Endometrial microvascular endothelial cells (primary cell): ENCODE results near the gene ENO2. TPM values are rescaled to one million over a fixed set of nuclear protein-coding genes. Genes with fewer than 3 reads are reported as not detected.

Experiments used
- in situ Hi-C: cut with HindIII; loops from 2 replicates; pipeline ENCODE4 v1.10.0; 2017; ENCODE audit warnings: low sequenced_read_pairs, low pct_unique_long_range_greater_than_20kb; ENCODE audit errors: inconsistent ontology term
- total RNA-seq: library from RNA; depleted of rRNA; stranded (reverse); fragments of >200 nt; gene quantifications from one replicate; pipeline ENCODE4 v1.2.3, GENCODE V29; 2015; ENCODE audit errors: inconsistent ontology term

Gene ENO2
- total RNA-seq, 1 donor from 2014 or later = 9.8 TPM

DNA sequence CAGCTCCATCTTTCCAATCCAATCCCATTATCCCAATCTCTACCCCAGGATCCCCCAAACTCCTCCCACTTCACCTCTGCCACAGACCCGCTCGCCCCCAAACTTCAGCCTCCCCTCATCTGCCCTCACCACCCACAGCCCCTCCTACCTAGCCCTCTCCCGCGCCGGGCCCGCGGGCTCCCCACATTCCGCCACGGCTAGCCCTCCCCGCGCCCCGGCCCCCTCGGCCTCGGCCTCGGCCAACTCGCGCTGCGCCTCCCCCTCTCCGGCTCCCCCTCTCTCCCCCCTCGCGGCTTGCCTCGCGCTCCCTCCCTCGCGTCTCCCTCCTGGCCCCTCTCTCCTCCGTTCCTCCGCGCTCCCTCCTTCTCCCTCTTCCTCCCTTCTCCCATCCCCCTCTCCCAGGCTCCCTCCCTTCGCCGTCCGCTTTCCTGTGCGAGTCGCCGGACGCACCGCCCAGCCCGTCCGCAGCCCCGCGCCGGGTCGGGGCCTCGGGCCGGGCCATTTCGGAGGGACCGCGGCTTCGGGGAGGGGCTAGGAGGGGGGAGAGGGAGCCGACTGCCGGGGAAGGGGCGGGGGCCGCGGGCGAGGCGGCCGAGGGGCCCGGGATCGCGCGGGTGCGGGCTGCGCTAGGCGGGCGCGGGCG, 13.1 kb downstream of the ENO2 start, which contains the start of gene ATN1:
ATN1 (plus strand) TSS at position 581 of the 643 bp plus-strand sequence. CDS start 6,043 bp downstream, outside the sequence.
- in situ Hi-C loops = no loop called here

DNA sequence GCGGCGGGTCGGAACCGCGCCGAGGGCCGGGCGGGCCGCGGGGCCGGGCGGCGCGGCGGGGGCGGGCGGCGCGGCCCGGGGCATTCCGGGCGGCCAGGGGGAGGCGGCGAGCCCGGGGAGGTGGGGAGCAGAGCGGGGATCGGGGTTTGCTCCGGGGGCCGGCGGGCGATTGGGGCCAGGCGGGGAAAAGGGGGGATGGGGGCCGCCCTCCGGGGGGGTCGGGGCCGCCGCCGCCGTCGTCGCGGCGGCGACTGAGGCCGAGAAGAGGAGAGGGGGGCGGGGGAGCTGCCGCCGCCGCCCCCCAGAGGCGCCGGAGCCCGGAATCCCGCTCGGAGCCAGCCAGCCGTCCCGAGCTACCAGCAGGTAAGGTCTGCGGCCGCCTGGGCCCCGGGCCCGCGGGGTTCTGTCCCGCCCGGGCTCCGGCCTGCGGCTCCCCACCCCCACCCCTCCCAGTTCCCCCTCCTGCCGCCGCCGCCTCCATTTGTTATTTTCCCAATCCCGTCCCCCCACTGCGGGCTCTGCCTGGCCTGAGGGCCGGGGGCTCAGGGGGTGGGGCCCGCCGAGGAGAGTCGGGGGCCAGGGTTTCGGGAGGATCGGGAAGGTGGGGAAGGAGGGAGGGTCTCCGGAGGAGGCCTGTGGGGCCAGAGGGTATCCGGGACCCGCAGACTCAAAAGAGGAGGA, 13.8 kb downstream of the ENO2 start:
- in situ Hi-C loops = no loop called here

DNA sequence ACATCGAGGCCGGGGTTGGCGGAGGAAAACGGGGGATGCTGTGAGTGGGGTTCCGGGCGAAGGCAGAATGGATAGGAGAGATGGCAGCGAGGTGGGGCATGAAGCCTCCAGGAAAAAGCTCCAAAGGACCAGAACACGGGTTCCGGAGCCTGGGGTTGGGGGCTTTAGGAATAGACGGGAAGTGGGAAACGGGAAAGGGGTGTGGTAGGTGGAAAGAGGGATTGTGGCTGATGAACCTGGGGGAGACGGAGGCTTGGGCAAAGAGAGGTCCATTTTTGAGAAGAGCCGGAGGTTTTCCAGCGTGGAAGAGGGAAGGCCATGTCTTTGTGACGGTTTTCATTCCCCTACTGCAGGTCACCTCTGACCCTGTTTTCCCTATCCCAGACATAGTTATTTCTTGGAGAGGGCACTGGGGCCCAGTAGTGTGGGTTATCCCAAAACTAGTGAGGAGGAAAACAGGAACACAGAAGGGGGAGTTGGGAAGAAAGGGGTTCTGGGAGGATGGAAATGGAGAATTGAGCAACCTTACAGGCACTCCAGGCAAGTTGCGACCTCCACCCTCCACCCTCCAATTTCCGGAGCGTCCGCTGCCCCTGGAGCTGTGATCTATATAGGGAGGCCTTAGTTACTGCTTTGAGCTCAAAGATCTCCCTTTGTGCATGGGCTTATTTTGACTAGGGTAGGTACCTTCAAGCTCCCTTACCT, 14.5 kb downstream of the ENO2 start:
- in situ Hi-C loops = no loop called here

DNA sequence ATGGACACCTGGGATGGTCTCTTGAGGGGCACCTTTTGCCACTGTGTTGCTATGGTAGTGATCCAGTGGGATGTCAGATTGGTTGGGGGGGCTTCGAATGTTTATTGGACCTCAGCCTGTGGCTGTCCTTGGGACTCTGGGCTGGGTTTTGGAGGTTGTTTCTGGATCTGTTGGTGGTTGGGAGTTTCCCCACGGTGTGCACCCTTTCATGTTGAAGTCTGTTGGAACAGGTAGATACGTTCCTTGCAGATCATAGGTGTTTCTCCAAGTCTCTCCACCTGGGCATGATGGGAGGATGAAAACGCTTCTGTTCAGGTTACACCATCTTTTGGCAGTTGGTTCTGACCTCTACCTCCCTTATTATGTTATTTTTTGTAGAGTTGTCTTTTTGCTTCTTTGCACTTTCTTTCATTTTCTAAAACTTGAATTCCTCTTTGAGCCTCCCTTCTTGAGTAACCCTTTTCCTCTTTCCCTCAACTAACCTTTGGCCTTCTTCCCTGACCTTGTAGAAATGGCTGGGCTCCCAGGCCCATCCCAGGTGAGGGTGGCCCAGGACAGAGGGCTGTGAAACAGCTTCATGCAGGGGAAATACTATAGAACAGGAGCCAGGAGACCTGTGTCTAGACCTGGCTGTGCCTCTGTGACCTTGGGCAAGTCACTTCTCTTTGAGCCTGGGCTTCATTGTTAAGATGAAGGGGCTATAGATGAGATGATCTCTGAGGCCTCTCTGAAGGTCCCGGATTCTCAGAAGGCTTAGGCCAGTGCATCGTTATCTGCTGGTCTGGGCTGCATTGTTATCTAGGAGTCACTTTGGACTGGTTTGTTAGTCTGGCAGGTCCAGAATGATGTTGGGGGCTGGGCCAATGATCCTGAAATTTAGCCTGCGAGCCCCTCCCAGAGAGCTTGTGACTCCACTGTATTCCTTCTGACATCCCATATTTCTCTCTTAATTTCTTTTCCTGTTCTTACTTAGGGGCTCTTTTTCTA, 15.4 kb downstream of the ENO2 start:
- in situ Hi-C loops = no loop called here

DNA sequence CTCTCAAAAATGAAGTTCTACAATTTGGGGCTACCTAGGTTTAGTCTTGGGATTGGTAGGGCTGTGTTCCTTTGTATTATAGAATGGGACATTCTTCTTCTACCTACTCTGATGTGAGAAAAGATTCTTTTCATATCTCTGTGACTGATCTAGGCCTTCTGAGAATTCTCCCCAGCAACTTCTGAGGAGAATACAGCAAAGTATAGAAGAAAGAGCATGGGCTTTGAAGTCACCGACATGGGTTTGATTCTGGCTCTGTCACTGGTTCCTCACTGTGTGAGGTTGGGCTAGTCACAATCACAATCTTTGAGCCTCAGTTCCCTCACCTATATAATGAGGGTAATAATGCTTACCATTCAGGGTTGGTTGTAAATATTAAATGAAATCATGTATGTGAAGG, 18.4 kb downstream of the ENO2 start:
- in situ Hi-C loops = no loop called here

DNA sequence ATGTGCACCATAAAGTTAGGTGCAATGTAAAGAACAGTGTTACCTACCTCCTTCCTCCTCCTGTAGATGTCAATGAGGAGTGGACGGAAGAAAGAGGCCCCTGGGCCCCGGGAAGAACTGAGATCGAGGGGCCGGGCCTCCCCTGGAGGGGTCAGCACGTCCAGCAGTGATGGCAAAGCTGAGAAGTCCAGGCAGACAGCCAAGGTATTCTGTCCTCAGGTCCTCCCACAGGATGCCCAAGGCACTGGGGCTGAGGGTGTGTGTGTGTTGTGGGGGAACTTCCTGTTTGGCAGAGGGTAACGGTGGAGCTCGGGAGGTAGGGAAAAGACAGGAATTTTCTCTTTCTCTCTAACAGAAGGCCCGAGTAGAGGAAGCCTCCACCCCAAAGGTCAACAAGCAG, 19.7 kb downstream of the ENO2 start:
- in situ Hi-C loops = no loop called here

DNA sequence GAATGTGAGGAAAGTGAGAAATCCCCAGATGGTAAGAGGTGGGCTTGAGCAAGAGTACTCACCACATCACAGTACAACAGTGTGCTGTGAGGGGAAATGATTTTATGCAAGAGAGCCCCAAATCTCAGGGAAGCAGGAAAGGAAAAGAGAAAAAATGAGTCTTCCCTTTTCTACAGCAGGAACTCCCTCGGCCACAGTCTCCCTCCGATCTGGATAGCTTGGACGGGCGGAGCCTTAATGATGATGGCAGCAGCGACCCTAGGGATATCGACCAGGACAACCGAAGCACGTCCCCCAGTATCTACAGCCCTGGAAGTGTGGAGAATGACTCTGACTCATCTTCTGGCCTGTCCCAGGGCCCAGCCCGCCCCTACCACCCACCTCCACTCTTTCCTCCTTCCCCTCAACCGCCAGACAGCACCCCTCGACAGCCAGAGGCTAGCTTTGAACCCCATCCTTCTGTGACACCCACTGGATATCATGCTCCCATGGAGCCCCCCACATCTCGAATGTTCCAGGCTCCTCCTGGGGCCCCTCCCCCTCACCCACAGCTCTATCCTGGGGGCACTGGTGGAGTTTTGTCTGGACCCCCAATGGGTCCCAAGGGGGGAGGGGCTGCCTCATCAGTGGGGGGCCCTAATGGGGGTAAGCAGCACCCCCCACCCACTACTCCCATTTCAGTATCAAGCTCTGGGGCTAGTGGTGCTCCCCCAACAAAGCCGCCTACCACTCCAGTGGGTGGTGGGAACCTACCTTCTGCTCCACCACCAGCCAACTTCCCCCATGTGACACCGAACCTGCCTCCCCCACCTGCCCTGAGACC, 21.2 kb downstream of the ENO2 start:
- in situ Hi-C loops = no loop called here

DNA sequence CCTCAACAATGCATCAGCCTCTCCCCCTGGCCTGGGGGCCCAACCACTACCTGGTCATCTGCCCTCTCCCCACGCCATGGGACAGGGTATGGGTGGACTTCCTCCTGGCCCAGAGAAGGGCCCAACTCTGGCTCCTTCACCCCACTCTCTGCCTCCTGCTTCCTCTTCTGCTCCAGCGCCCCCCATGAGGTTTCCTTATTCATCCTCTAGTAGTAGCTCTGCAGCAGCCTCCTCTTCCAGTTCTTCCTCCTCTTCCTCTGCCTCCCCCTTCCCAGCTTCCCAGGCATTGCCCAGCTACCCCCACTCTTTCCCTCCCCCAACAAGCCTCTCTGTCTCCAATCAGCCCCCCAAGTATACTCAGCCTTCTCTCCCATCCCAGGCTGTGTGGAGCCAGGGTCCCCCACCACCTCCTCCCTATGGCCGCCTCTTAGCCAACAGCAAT, 21.8 kb downstream of the ENO2 start:
- in situ Hi-C loops = no loop called here

DNA sequence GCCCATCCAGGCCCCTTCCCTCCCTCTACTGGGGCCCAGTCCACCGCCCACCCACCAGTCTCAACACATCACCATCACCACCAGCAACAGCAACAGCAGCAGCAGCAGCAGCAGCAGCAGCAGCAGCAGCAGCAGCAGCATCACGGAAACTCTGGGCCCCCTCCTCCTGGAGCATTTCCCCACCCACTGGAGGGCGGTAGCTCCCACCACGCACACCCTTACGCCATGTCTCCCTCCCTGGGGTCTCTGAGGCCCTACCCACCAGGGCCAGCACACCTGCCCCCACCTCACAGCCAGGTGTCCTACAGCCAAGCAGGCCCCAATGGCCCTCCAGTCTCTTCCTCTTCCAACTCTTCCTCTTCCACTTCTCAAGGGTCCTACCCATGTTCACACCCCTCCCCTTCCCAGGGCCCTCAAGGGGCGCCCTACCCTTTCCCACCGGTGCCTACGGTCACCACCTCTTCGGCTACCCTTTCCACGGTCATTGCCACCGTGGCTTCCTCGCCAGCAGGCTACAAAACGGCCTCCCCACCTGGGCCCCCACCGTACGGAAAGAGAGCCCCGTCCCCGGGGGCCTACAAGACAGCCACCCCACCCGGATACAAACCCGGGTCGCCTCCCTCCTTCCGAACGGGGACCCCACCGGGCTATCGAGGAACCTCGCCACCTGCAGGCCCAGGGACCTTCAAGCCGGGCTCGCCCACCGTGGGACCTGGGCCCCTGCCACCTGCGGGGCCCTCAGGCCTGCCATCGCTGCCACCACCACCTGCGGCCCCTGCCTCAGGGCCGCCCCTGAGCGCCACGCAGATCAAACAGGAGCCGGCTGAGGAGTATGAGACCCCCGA, 22.5 kb downstream of the ENO2 start:
- in situ Hi-C loops = no loop called here

DNA sequence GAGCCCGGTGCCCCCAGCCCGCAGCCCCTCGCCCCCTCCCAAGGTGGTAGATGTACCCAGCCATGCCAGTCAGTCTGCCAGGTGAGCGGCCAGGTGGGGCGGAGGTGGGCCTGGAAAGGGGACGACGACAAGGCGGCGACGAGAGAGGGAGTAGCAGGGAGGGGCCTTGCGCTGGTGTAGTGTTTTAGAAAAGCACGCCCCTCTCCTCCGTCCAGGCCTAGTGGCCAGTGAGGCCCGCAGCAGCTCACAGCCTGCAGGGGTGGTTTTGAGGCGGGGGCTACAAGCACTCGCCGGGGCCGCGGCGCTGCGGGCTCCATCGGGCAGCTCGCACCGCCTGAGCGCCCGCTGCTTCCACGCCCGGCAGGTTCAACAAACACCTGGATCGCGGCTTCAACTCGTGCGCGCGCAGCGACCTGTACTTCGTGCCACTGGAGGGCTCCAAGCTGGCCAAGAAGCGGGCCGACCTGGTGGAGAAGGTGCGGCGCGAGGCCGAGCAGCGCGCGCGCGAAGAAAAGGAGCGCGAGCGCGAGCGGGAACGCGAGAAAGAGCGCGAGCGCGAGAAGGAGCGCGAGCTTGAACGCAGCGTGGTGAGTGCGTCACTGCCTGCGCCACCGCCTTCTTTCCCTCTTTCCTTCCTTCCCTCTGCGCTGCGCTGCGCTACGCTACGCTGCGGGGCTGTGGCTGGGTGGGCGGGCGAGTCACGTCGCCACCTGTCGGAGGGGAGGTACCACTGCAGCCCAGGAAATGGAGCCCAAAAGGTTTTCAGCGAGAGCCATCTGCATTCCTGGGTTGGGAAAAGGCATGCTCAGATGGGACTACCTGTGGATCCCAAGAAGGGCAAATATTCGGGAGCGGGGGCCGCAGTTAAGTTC, 23.3 kb downstream of the ENO2 start:
- in situ Hi-C loops = no loop called here

DNA sequence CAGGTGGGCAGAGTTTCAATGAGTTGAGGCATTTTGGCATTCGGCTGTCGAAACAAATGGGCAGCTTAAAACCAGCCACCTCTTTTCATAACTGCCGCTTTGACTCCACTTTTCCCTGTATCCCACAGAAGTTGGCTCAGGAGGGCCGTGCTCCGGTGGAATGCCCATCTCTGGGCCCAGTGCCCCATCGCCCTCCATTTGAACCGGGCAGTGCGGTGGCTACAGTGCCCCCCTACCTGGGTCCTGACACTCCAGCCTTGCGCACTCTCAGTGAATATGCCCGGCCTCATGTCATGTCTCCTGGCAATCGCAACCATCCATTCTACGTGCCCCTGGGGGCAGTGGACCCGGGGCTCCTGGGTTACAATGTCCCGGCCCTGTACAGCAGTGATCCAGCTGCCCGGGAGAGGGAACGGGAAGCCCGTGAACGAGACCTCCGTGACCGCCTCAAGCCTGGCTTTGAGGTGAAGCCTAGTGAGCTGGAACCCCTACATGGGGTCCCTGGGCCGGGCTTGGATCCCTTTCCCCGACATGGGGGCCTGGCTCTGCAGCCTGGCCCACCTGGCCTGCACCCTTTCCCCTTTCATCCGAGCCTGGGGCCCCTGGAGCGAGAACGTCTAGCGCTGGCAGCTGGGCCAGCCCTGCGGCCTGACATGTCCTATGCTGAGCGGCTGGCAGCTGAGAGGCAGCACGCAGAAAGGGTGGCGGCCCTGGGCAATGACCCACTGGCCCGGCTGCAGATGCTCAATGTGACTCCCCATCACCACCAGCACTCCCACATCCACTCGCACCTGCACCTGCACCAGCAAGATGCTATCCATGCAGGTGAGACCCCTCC, 24.2 kb downstream of the ENO2 start:
- in situ Hi-C loops = no loop called here

DNA sequence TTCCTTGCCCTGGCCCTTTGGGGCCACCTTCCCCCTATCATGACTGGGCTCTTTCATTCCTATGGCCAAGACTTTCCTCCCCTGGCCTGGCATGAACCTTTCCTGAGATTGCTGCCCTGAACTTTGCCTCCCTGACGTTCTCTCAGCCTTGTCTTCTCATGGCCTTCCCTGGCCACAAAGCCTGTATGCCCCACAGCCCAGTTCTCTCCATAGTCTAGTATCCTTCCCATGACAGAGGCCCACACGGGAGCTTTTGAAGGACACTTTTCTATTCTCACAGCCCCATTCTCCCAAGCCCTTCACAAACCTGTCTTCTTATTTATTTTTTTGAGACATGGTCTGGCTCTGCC, 24.8 kb downstream of the ENO2 start:
- in situ Hi-C loops = no loop called here

DNA sequence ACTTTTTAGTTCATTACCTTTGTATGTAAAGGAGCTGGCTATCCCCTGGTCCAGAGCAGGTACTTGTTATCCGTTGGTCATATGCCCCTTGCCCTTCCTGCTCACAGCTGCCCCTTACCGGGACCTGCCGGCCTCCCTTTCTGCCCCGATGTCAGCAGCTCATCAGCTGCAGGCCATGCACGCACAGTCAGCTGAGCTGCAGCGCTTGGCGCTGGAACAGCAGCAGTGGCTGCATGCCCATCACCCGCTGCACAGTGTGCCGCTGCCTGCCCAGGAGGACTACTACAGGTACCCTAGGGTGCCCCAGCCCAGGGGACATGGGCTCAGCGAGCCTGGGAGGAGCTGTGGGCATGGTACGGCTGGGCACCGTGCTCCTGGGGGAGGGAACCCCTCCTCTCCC, 26.9 kb downstream of the ENO2 start:
- in situ Hi-C loops = no loop called here

DNA sequence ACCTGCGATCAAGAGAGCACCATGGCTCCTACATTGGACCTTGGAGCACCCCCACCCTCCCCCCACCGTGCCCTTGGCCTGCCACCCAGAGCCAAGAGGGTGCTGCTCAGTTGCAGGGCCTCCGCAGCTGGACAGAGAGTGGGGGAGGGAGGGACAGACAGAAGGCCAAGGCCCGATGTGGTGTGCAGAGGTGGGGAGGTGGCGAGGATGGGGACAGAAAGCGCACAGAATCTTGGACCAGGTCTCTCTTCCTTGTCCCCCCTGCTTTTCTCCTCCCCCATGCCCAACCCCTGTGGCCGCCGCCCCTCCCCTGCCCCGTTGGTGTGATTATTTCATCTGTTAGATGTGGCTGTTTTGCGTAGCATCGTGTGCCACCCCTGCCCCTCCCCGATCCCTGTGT, 27.4 kb downstream of the ENO2 start:
- in situ Hi-C loops = no loop called here

DNA sequence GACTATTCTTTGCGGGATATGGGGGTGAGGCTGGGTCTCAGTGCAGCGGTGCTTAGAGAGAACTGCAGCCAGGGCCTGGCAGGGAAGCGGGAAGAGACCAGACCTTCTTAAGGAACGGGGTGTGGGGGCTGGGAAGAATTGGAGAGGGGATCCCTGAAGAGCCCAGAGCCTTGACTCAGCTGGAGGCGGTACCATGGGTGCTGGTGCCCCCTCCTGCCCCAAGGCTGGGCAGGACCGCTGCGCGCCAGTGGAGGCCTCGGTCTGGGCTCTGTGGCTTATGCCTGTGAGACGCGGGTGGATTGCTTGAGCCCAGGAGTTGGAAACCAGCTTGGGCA, 27.9 kb downstream of the ENO2 start:
- in situ Hi-C loops = no loop called here

DNA sequence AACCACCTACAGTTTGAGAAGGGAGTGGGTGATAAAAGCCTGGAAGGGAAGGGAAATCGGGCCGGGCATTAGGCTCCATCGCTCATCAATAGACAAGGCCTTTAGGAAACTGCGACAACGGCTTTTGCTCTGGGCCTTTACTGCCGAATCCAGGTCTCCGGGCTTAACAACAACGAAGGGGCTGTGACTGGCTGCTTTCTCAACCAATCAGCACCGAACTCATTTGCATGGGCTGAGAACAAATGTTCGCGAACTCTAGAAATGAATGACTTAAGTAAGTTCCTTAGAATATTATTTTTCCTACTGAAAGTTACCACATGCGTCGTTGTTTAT, 29.0 kb downstream of the ENO2 start:
- in situ Hi-C loops = no loop called here
